G401 (cell line): ENCODE measurements around the gene MCM9. TPM values are rescaled to one million over a fixed set of nuclear protein-coding genes. Genes with fewer than 3 reads are reported as not detected.
A peak's percentile ranks its signal among the peaks of the same experiment; 100 is the strongest.

Experiments used
- DNase-seq: peaks from one replicate; pipeline ENCODE4 v3.0.0-alpha.2; 2015; ENCODE audit warnings: low spot score
- in situ Hi-C: cut with HindIII; loops from 2 replicates; pipeline ENCODE4 v1.10.0; 2016; ENCODE audit warnings: low sequenced_read_pairs, mixed read lengths
- total RNA-seq: library from RNA; depleted of rRNA; stranded (reverse); fragments of >200 nt; shearing (Covaris generic); gene quantifications from 2 replicates; pipeline ENCODE4 v1.2.3, GENCODE V29; 2014; rRNA removed

MCM9 gene
- 12.5 and 23.4 TPM in 2 replicates for total RNA-seq

- DNase-seq: peak; percentile 78
These were observed at the start of gene MCM9 for GRCh38 chr6:118934461-118935330. Gene MCM9 (minus strand): TSS chr6:118935159. CDS start chr6:118931723, 3,436 bp downstream.

GRCh38 chr6:118984342-118984741 is 49.4 kb upstream of the MCM9 start:
- in situ Hi-C loops: no loop called here
- no peak for DNase-seq

More at GRCh38 chr6:118934461-118935330, at the start of gene MCM9:
- in situ Hi-C loops: no loop called here

GRCh38 chr6:118982575-118982911 is 47.6 kb upstream of the MCM9 start:
- DNase-seq: no peak
- in situ Hi-C loops: no loop called here

GRCh38 chr6:118981884-118982574 is 47.1 kb upstream of the MCM9 start:
- in situ Hi-C loops: no loop called here
- DNase-seq: no peak

GRCh38 chr6:118980063-118980462 is 45.1 kb upstream of the MCM9 start:
- no peak for DNase-seq
- in situ Hi-C loops: no loop called here

- in situ Hi-C loops: no loop called here
- no peak for DNase-seq
These were observed 39.8 kb upstream of the MCM9 start for GRCh38 chr6:118974790-118975189.

- in situ Hi-C loops: no loop called here
- no peak for DNase-seq
These were observed 36.7 kb upstream of the MCM9 start for GRCh38 chr6:118971682-118972081.

- in situ Hi-C loops: no loop called here
These were observed 35.9 kb upstream of the MCM9 start for GRCh38 chr6:118970866-118971265.

GRCh38 chr6:118968416-118968815 is 33.5 kb upstream of the MCM9 start:
- peak; percentile 35 for DNase-seq
- in situ Hi-C loops: no loop called here

More at GRCh38 chr6:118970866-118971265, 35.9 kb upstream of the MCM9 start:
- DNase-seq: no peak

GRCh38 chr6:118967239-118967638 is 32.3 kb upstream of the MCM9 start:
- no peak for DNase-seq
- in situ Hi-C loops: no loop called here

GRCh38 chr6:118965843-118966370 is 30.9 kb upstream of the MCM9 start:
- no peak for DNase-seq
- in situ Hi-C loops: no loop called here

- in situ Hi-C loops: no loop called here
- DNase-seq: no peak
These were observed 30.4 kb upstream of the MCM9 start for GRCh38 chr6:118965371-118965770.

GRCh38 chr6:118963003-118963402 is 28.0 kb upstream of the MCM9 start:
- in situ Hi-C loops: no loop called here
- peak; percentile 9 for DNase-seq

GRCh38 chr6:118959903-118960302 is 24.9 kb upstream of the MCM9 start:
- in situ Hi-C loops: no loop called here
- no peak for DNase-seq

- no peak for DNase-seq
- in situ Hi-C loops: no loop called here
These were observed 18.4 kb upstream of the MCM9 start for GRCh38 chr6:118953391-118953790.

GRCh38 chr6:118952683-118953082 is 17.7 kb upstream of the MCM9 start:
- in situ Hi-C loops: no loop called here

GRCh38 chr6:118945217-118945616 is 10.3 kb upstream of the MCM9 start:
- DNase-seq: no peak
- in situ Hi-C loops: no loop called here

More at GRCh38 chr6:118952683-118953082, 17.7 kb upstream of the MCM9 start:
- no peak for DNase-seq

GRCh38 chr6:118940770-118941169 is 5.8 kb upstream of the MCM9 start:
- DNase-seq: no peak
- in situ Hi-C loops: no loop called here

- peak; percentile 3 for DNase-seq
- in situ Hi-C loops: no loop called here
These were observed 4.7 kb upstream of the MCM9 start for GRCh38 chr6:118939683-118940082.
